Activated CD4-positive, alpha-beta T cell treated with anti-CD3 and anti-CD28 coated beads, Interleukin-2, amount 50 U/mL, for 48 hours (primary cell): Measurements from ENCODE around the gene INO80C.
"Not testable (repeated sequence)": the region's sequence is repeated elsewhere in the genome, so short reads cannot be mapped to it uniquely, and the experiment has no call there.

Experiments used
- DNase-seq, 2 experiments: peaks; one replicate each; pipeline ENCODE4 v3.0.0-alpha.2; 2020

The INO80C gene

GRCh38 chr18:35457140-35457704 lies 40.5 kb downstream of the INO80C start:
- DNase-seq = no peak

GRCh38 chr18:35455926-35456763 lies 41.6 kb downstream of the INO80C start:
- DNase-seq = no peak

- DNase-seq = no peak
Measured at GRCh38 chr18:35454803-35455202, 43.0 kb downstream of the INO80C start.

- DNase-seq = not testable (repeated sequence)
Measured at GRCh38 chr18:35453065-35453464, 44.7 kb downstream of the INO80C start.

GRCh38 chr18:35451916-35452315 lies 45.8 kb downstream of the INO80C start:
- no peak for DNase-seq

GRCh38 chr18:35451032-35451431 lies 46.7 kb downstream of the INO80C start:
- no peak for DNase-seq

- DNase-seq = no peak
Measured at GRCh38 chr18:35444636-35445035, 53.1 kb downstream of the INO80C start.

- no peak for DNase-seq
Measured at GRCh38 chr18:35443847-35444246, 53.9 kb downstream of the INO80C start.

GRCh38 chr18:35443434-35443833 lies 54.3 kb downstream of the INO80C start:
- DNase-seq = no peak

GRCh38 chr18:35442701-35443100 lies 55.1 kb downstream of the INO80C start:
- no peak for DNase-seq

GRCh38 chr18:35441857-35442595 lies 55.7 kb downstream of the INO80C start:
- no peak for DNase-seq

GRCh38 chr18:35438480-35439234 lies 59.1 kb downstream of the INO80C start:
- DNase-seq = no peak

- DNase-seq = no peak
Measured at GRCh38 chr18:35437836-35438235, 59.9 kb downstream of the INO80C start.

GRCh38 chr18:35436076-35436649 lies 61.6 kb downstream of the INO80C start:
- no peak for DNase-seq

GRCh38 chr18:35435401-35435800 lies 62.4 kb downstream of the INO80C start:
- no peak for DNase-seq

GRCh38 chr18:35432565-35433001 lies 65.2 kb downstream of the INO80C start:
- DNase-seq = no peak

GRCh38 chr18:35431374-35431741 lies 66.4 kb downstream of the INO80C start:
- no peak for DNase-seq

- DNase-seq = no peak
Measured at GRCh38 chr18:35430721-35431373, 66.9 kb downstream of the INO80C start.

- no peak for DNase-seq
Measured at GRCh38 chr18:35426786-35427185, 71.0 kb downstream of the INO80C start.

- no peak for DNase-seq
Measured at GRCh38 chr18:35424356-35424755, 73.4 kb downstream of the INO80C start.

GRCh38 chr18:35422237-35422636 lies 75.5 kb downstream of the INO80C start:
- DNase-seq = no peak

- no peak for DNase-seq
Measured at GRCh38 chr18:35418610-35419009, 79.2 kb downstream of the INO80C start.
